Activated T-helper 2 cell treated with anti-CD3 and anti-CD28 coated beads, Interferon-gamma antibody, Interleukin-2, Interleukin-4, amounts not matched to agents 10 μg/mL and 5 μg/mL and 100 μg/mL, durations not matched to agents 14 hours and 24 hours and 36 hours (primary cell): Measurements from ENCODE around the gene MMS22L. TPM values are rescaled to one million over a fixed set of nuclear protein-coding genes. Genes with fewer than 3 reads are reported as not detected.
A peak's percentile ranks its signal among the peaks of the same experiment; 100 is the strongest.

Experiments used
- DNase-seq: peaks from one replicate; pipeline ENCODE4 v3.0.0; 2021; ENCODE audit warnings: low spot score
- H3K27ac Mint-ChIP-seq: one replicate; pipeline ENCODE4 v1.8.0; 2021; ENCODE audit warnings: mixed read lengths
- H3K27me3 Mint-ChIP-seq: one replicate; pipeline ENCODE4 v1.8.0; 2021; ENCODE audit warnings: low read depth, mixed read lengths
- H3K36me3 Mint-ChIP-seq: one replicate; pipeline ENCODE4 v1.8.0; 2021; ENCODE audit warnings: low read depth, mixed read lengths
- H3K4me1 Mint-ChIP-seq: one replicate; pipeline ENCODE4 v1.8.0; 2021; ENCODE audit warnings: low read depth, mixed read lengths
- H3K4me3 Mint-ChIP-seq: one replicate; pipeline ENCODE4 v1.8.0; 2021; ENCODE audit warnings: low read depth, mild to moderate bottlenecking, moderate library complexity, mixed read lengths
- H3K9me3 Mint-ChIP-seq: one replicate; pipeline ENCODE4 v1.8.0; 2021; ENCODE audit warnings: mixed read lengths
- intact Hi-C: fragments of 100-400 bp; cut with micrococcal nuclease; formaldehyde crosslinking; loops from one replicate; pipeline ENCODE4 v1.15.1; 2023
- total RNA-seq: library from RNA; stranded (reverse); gene quantifications from 2 replicates; pipeline ENCODE4 v1.2.3, GENCODE V29; 2022

MMS22L gene
- total RNA-seq, 1 donor from 2014 or later, result 50.5 TPM

- Mint-ChIP-seq H3K27me3 (peaks cover 12% of the 10 kb centered on the region), H3K4me3 (no peak overlapping the region), H3K9me3 (no peaks in the 10 kb centered on the region), H3K27ac (no peak overlapping the region), H3K4me1 (no peaks in the 10 kb centered on the region), H3K36me3 (no peaks in the 10 kb centered on the region)
- intact Hi-C loops, result no loop called here
- no peak for DNase-seq
Observed at GRCh38 chr6:97123652-97124051, 159.4 kb downstream of the MMS22L start.

DNA sequence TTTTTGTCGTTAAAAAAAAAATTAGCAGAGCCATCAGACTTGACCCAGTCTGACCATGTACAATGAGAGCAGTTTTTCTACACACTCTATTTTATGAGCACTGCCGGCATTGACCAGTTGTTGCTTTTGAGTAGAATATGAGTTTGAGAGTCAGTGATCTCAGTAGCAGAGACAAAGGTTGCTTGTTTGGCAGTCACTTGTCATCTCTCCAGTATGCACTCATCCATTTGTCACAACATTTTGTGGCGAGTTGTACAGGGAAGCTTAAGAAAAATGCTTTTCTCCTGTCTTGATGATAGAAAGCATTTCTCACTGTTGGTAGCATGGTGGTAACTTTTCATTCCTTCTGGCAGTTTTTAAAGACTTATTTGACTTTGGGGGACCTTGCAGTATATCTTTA lies 159.9 kb downstream of the MMS22L start:
- no peak overlapping the region for H3K4me3 Mint-ChIP-seq
- H3K27ac Mint-ChIP-seq, result no peak overlapping the region
- H3K27me3 Mint-ChIP-seq, result peaks cover 12% of the 10 kb centered on the region
- no peaks in the 10 kb centered on the region for H3K9me3 Mint-ChIP-seq
- intact Hi-C loops, result no loop called here
- DNase-seq, result no peak
- H3K36me3 Mint-ChIP-seq, result no peaks in the 10 kb centered on the region
- no peaks in the 10 kb centered on the region for H3K4me1 Mint-ChIP-seq

- Mint-ChIP-seq H3K4me1 (no peaks in the 10 kb centered on the region), H3K9me3 (no peaks in the 10 kb centered on the region), H3K4me3 (no peak overlapping the region), H3K36me3 (no peaks in the 10 kb centered on the region), H3K27ac (no peak overlapping the region), H3K27me3 (peaks cover 12% of the 10 kb centered on the region)
- no peak for DNase-seq
- intact Hi-C loops, result no loop called here
Observed at GRCh38 chr6:97120511-97120910, 162.5 kb downstream of the MMS22L start.

GRCh38 chr6:97114645-97115044 lies 168.4 kb downstream of the MMS22L start:
- intact Hi-C loops, result no loop called here
- H3K4me1 Mint-ChIP-seq, result peaks cover 23% of the 10 kb centered on the region
- no peak overlapping the region for H3K4me3 Mint-ChIP-seq
- no peak for DNase-seq
- no peak overlapping the region for H3K27ac Mint-ChIP-seq
- peaks cover 2% of the 10 kb centered on the region for H3K27me3 Mint-ChIP-seq
- H3K9me3 Mint-ChIP-seq, result no peaks in the 10 kb centered on the region
- H3K36me3 Mint-ChIP-seq, result no peaks in the 10 kb centered on the region

DNA sequence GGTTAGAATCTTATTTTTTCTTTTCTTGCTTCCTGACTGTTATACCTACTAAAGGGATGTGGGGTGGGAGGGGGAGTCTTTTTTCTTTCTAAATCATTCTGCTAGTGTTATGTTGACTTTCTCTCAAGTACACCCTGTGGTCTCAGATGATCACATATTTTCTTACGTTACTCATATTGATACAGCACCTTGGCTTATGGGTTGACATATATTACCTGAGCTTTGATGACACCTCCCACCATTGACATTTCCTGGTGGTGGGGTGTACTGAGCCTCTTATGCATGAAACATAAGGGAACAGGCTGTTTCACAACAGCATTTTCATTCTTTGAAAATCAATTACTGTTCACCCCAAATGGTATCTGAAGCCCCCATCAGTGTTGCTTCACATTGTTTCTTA lies 169.8 kb downstream of the MMS22L start:
- Mint-ChIP-seq H3K4me3 (no peak overlapping the region), H3K27ac (no peak overlapping the region), H3K4me1 (peaks cover 27% of the 10 kb centered on the region), H3K27me3 (peaks cover 2% of the 10 kb centered on the region), H3K36me3 (no peaks in the 10 kb centered on the region), H3K9me3 (no peaks in the 10 kb centered on the region)
- intact Hi-C loops, result no loop called here
- DNase-seq, result no peak

- H3K27ac Mint-ChIP-seq, result no peak overlapping the region
- peaks cover 2% of the 10 kb centered on the region for H3K27me3 Mint-ChIP-seq
- H3K36me3 Mint-ChIP-seq, result no peaks in the 10 kb centered on the region
- H3K4me1 Mint-ChIP-seq, result peaks cover 27% of the 10 kb centered on the region
- intact Hi-C loops, result no loop called here
- no peaks in the 10 kb centered on the region for H3K9me3 Mint-ChIP-seq
- DNase-seq, result no peak
- no peak overlapping the region for H3K4me3 Mint-ChIP-seq
Observed at GRCh38 chr6:97111243-97111642, 171.8 kb downstream of the MMS22L start.

DNA sequence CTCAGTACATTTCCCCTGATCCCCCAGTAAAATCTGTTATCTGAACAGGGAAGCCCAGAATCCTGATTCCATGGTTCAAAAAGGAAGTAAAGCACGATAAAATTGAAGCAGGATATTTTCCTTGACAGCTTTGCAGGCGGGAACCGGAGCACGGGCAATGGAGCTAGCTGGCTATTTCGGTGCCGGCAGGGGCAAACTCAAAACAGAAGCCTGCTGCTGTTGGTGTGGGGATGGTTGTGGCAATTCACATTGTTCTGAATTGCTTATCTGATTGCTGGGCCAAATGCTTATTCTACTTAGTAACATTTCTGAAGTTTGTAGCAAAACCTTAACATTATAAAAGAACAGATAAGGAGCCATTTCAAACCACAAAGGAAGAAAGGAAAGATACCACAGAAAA lies 172.4 kb downstream of the MMS22L start:
- peak overlapping the region; percentile 10 for H3K4me3 Mint-ChIP-seq
- intact Hi-C loops, result no loop called here
- no peak overlapping the region for H3K27ac Mint-ChIP-seq
- H3K9me3 Mint-ChIP-seq, result no peaks in the 10 kb centered on the region
- H3K4me1 Mint-ChIP-seq, result peaks cover 27% of the 10 kb centered on the region
- DNase-seq, result no peak
- H3K27me3 Mint-ChIP-seq, result peaks cover 2% of the 10 kb centered on the region
- H3K36me3 Mint-ChIP-seq, result no peaks in the 10 kb centered on the region

GRCh38 chr6:97110149-97110548 lies 172.9 kb downstream of the MMS22L start:
- intact Hi-C loops, result no loop called here
- peaks cover 2% of the 10 kb centered on the region for H3K27me3 Mint-ChIP-seq
- no peaks in the 10 kb centered on the region for H3K9me3 Mint-ChIP-seq
- no peaks in the 10 kb centered on the region for H3K36me3 Mint-ChIP-seq
- DNase-seq, result no peak
- H3K27ac Mint-ChIP-seq, result no peak overlapping the region
- H3K4me3 Mint-ChIP-seq, result no peak overlapping the region
- H3K4me1 Mint-ChIP-seq, result peaks cover 27% of the 10 kb centered on the region

DNA sequence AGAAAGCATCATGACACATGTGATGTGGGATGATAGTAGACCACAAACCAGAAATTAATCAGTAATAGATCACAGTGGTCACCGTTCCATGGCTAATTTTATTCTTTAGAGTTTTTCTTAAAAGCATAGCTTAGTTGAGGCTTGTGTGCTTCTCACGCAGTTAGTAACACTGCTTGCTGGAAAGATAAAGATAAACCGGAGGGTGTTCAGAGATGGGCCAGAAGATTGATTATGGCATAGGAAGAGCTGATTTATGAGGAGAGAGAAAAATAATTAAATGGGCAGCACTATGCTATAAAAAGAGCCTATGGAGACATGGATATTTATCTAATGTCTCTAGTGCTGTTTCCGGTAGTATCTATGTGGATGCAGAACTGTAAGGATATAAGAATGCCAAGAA lies 173.6 kb downstream of the MMS22L start:
- no peak overlapping the region for H3K27ac Mint-ChIP-seq
- H3K9me3 Mint-ChIP-seq, result no peaks in the 10 kb centered on the region
- no peaks in the 10 kb centered on the region for H3K36me3 Mint-ChIP-seq
- H3K4me1 Mint-ChIP-seq, result peaks cover 27% of the 10 kb centered on the region
- H3K27me3 Mint-ChIP-seq, result peaks cover 2% of the 10 kb centered on the region
- H3K4me3 Mint-ChIP-seq, result no peak overlapping the region
- intact Hi-C loops, result no loop called here
- DNase-seq, result no peak

DNA sequence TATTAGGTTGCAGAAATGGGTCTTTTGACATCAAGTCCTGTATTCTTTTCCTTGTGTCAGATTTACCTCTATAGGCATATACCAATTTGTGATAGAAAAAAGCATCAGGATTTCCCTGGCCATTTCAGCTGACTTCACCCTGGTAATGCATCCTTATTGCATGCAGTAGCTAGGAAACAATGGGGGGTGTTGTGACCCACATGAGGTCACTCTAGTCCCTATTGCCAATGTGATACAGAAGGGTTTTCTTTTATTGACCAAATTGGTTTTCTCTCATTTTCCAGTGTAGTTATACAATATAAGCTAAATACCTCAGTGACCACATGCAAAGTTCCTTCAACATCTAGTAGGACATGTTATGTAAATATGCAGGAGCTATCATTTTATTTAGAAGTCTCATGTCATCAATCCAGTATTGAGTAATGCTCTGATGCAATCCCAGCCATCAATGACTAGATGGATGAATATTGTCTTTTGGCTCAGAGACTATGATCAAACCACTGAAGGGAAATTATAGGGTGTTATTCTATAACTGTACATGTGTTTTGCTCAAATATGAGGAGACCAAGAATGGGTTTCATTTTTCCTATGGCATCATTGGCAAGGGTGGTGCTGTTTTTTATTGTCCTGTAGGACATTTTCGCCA lies 180.7 kb downstream of the MMS22L start:
- no peaks in the 10 kb centered on the region for H3K36me3 Mint-ChIP-seq
- H3K27ac Mint-ChIP-seq, result no peak overlapping the region
- no peak overlapping the region for H3K4me3 Mint-ChIP-seq
- H3K9me3 Mint-ChIP-seq, result no peaks in the 10 kb centered on the region
- no peak for DNase-seq
- no peaks in the 10 kb centered on the region for H3K27me3 Mint-ChIP-seq
- H3K4me1 Mint-ChIP-seq, result no peaks in the 10 kb centered on the region
- intact Hi-C loops, result no loop called here

DNA sequence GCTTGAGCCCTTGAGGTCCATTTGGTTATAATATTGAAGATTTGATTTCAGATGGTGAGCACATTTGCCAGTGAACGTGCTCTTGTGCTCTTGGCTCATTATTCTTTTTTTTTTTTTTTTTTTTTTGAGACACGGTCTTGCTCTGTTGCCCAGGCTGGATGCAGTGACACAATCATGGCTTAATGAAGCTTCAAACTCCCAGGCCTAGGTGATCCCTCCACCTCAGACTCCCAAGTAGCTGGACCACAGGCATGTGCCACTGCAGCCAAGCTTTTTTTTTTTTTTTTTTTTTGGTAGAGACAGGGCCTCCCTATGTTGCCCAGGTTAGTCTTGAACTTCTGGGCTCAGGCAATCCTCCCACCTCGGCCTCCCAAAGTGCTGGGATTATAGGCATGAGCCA lies 182.3 kb downstream of the MMS22L start:
- DNase-seq, result no peak
- Mint-ChIP-seq H3K36me3 (no peaks in the 10 kb centered on the region), H3K27ac (no peak overlapping the region), H3K27me3 (no peaks in the 10 kb centered on the region), H3K4me1 (no peaks in the 10 kb centered on the region), H3K9me3 (no peaks in the 10 kb centered on the region), H3K4me3 (no peak overlapping the region)
- intact Hi-C loops, result no loop called here

DNA sequence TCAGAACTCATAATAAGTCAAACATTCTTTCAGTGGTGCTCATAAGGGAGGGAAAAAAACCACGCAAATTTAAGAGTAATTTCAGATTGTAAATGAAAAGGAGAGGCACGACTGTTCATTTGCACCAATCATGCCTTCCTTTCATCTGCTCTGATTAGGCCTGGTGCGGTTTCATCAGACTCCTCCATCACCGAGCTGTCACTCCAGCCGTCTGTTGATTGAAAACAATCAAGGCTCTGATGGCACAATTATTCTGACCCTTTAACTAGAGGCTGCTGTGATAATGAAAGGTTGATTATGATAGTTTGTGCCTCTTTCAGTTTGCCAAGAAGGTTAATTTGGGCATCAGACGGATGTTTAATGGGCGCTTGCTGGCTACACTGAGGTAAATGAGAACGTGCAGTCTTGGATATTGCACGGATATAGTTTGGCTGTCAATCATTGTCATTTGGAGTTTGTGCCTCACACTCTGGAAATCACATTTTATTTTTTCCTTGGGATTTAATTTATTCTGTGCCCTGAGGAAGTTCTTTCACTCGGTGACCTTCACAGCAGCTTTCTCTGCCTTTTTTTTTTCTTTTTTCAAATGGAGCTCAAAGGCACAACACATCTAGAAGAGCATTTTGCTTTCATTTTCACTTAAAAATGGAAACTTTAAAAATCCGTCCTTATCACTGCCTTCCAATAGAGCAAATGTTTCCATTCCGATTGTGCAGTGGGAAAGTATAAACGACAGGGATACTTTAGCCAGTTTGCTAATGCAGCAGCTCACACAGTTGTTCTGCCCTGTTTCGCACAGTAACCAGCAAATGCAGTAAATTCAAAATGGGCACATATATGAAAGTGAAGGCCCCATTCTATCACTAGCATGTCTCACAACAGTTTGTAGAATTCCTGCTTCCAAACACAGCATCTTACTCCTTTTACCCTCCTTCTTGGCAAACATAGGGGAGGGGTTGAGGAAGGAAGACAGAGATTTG lies 185.7 kb downstream of the MMS22L start:
- intact Hi-C loops, result no loop called here
- no peak overlapping the region for H3K27ac Mint-ChIP-seq
- peak overlapping the region; percentile 15 for H3K4me3 Mint-ChIP-seq
- no peak for DNase-seq
- H3K9me3 Mint-ChIP-seq, result no peaks in the 10 kb centered on the region
- H3K4me1 Mint-ChIP-seq, result no peaks in the 10 kb centered on the region
- no peaks in the 10 kb centered on the region for H3K36me3 Mint-ChIP-seq
- H3K27me3 Mint-ChIP-seq, result no peaks in the 10 kb centered on the region

GRCh38 chr6:97095311-97095850 lies 187.6 kb downstream of the MMS22L start:
- Mint-ChIP-seq H3K36me3 (no peaks in the 10 kb centered on the region), H3K4me1 (no peaks in the 10 kb centered on the region), H3K4me3 (no peak overlapping the region), H3K27me3 (no peaks in the 10 kb centered on the region), H3K27ac (no peak overlapping the region), H3K9me3 (no peaks in the 10 kb centered on the region)
- DNase-seq, result no peak
- intact Hi-C loops, result no loop called here
